ENCODE measurements around the gene MAN1A1.

- TF ChIP-seq CTCF (IDR thresholded peaks at IDR 0.05; ENCODE audit: low read depth, low read length, missing input control) (no peak), YY1 (IDR thresholded peaks at IDR 0.05) (no peak), TAF1 (conservative IDR thresholded peaks at IDR 0.05) (no peak), JUND (IDR thresholded peaks at IDR 0.05) (no peak), NR2F2 (IDR thresholded peaks at IDR 0.05) (no peak), EGR1 (IDR thresholded peaks at IDR 0.05; ENCODE audit: low read depth in 2 of 2) (no peak), RAD21 (IDR thresholded peaks at IDR 0.05) (no peak), MAX (IDR thresholded peaks at IDR 0.05) (no peak), GABPA (IDR thresholded peaks at IDR 0.05 in 1 of 2, conservative IDR thresholded peaks at IDR 0.05 in 1 of 2) (no peak), SP1 (IDR thresholded peaks at IDR 0.05) (no peak)
- TF ChIP-seq, protein P1, sequence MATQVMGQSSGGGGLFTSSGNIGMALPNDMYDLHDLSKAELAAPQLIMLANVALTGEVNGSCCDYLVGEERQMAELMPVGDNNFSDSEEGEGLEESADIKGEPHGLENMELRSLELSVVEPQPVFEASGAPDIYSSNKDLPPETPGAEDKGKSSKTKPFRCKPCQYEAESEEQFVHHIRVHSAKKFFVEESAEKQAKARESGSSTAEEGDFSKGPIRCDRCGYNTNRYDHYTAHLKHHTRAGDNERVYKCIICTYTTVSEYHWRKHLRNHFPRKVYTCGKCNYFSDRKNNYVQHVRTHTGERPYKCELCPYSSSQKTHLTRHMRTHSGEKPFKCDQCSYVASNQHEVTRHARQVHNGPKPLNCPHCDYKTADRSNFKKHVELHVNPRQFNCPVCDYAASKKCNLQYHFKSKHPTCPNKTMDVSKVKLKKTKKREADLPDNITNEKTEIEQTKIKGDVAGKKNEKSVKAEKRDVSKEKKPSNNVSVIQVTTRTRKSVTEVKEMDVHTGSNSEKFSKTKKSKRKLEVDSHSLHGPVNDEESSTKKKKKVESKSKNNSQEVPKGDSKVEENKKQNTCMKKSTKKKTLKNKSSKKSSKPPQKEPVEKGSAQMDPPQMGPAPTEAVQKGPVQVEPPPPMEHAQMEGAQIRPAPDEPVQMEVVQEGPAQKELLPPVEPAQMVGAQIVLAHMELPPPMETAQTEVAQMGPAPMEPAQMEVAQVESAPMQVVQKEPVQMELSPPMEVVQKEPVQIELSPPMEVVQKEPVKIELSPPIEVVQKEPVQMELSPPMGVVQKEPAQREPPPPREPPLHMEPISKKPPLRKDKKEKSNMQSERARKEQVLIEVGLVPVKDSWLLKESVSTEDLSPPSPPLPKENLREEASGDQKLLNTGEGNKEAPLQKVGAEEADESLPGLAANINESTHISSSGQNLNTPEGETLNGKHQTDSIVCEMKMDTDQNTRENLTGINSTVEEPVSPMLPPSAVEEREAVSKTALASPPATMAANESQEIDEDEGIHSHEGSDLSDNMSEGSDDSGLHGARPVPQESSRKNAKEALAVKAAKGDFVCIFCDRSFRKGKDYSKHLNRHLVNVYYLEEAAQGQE (IDR thresholded peaks at IDR 0.05), result no peak
These were observed 125.4 kb downstream of the MAN1A1 start for GRCh38 chr6:119224095-119224701.

All from liver (tissue), 3 donors.